ENCODE data around the gene ARHGAP44. TPM values are rescaled to one million over a fixed set of nuclear protein-coding genes. Genes with fewer than 3 reads are reported as not detected.

Gene ARHGAP44, protein sequence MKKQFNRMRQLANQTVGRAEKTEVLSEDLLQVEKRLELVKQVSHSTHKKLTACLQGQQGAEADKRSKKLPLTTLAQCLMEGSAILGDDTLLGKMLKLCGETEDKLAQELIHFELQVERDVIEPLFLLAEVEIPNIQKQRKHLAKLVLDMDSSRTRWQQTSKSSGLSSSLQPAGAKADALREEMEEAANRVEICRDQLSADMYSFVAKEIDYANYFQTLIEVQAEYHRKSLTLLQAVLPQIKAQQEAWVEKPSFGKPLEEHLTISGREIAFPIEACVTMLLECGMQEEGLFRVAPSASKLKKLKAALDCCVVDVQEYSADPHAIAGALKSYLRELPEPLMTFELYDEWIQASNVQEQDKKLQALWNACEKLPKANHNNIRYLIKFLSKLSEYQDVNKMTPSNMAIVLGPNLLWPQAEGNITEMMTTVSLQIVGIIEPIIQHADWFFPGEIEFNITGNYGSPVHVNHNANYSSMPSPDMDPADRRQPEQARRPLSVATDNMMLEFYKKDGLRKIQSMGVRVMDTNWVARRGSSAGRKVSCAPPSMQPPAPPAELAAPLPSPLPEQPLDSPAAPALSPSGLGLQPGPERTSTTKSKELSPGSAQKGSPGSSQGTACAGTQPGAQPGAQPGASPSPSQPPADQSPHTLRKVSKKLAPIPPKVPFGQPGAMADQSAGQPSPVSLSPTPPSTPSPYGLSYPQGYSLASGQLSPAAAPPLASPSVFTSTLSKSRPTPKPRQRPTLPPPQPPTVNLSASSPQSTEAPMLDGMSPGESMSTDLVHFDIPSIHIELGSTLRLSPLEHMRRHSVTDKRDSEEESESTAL
- total RNA-seq (2014; rRNA removed; shearing (Covaris generic)) (11.1 and 13.7 TPM in 2 replicates), total RNA-seq (2022) (19.9 and 20.4 TPM in 2 replicates), Bru-seq, nascent RNA (percentile 62 among the genes with signal in this experiment), BruChase-seq, experiment 1, labeled RNA remaining after a 6-hour chase (percentile 63 among the genes with signal in this experiment), BruChase-seq, experiment 2, labeled RNA remaining after a 2-hour chase (percentile 59 among the genes with signal in this experiment)
- long read RNA-seq, full-length matches to known transcripts = 4 of 11 reads
- long read RNA-seq, partial matches to known transcripts = 4 of 11 reads
- long read RNA-seq, other reads (novel, unspliced or antisense) = 3 of 11 reads

DNA sequence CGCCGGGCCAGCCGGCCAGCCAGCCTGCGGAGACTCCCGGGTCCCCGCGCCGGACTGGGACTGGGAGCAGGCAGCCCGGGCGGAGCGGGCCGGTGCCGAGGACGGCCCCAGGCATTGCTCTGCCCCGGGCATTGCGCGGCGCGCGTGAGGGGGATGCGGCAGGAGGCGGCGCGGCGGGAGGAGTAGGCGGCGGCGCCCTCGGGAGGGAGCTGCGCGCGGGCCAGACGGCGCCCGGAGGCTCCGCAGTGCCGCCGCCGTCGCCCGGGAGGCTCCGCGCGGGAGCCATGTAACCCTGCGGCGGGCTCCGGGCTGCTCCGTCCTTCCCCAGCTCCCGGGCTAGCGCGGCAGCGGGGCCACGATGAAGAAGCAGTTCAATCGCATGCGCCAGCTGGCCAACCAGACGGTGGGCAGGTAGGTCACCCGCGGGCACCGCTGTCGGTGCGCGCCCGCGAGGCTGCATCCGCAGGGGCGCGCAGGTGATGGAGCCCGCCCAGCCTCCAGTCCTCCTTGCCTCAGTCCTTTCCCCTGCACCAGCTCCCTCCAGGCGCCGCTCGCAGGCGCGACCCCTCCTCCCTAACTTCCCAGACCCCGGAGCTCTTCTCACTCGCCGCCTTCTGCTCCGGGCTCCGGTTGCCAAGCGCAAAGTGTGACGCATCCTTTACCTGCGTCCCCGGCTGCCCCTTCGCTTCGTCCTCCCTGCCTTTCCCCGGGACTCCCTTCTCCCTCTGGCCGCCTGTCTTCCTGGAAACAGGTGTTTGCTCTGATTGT is at the start of gene ARHGAP44:
Gene ARHGAP44, plus strand, starts transcription at position 18 of the 768 bp plus-strand sequence. Its CDS starts 341 bp downstream, at position 359.
- intact Hi-C loops (cut with micrococcal nuclease; ENCODE audit: unreplicated experiment) = loop anchor here (1.0 to 2.0 kb wide), 2 partner anchors 25 to 229 kb away; partner anchors contain the start of gene ELAC2
- DNase-seq (ENCODE audit: low spot score) = peak; percentile 43
- Histone ChIP-seq H3K4me1 (ENCODE audit: insufficient read depth, low read length, poor library complexity, severe bottlenecking) (peaks cover 13% of the 10 kb centered on the region), H3K4me3 (ENCODE audit: low read depth, low read length, poor library complexity, severe bottlenecking) (peak within 1 kb of the TSS; percentile 93), H3K4me2 (ENCODE audit: low read length) (peak within 1 kb of the TSS; percentile 58), H3K9me3 (ENCODE audit: low read length) (no peaks in the 10 kb centered on the region), H4K20me1 (ENCODE audit: insufficient read depth, low read length) (no peaks in the 10 kb centered on the region), H3K79me2 (ENCODE audit: insufficient read depth, low read depth, low read length) (peaks cover 13% of the 10 kb centered on the region; the same call in 1 of the 2 replicates), H3K36me3 (ENCODE audit: insufficient read depth, low read length) (no peaks in the 10 kb centered on the region), H2AFZ (ENCODE audit: low read length) (peak within 1 kb of the TSS; percentile 67), H3K9me2 (ENCODE audit: insufficient read depth, low read length) (no peaks in the 10 kb centered on the region), H3K27ac (ENCODE audit: low read depth, low read length, poor library complexity, severe bottlenecking) (no peak within 1 kb of the TSS)
- POLR2A ChIA-PET = interaction anchor here (0.6 kb wide), 1 partner anchor 215 kb away, joined by 3 read pairs; no protein-coding TSS in a partner anchor
- BruUV-seq (replicated peaks) = no TSS peak
- no peak for TF ChIP-seq EZH2phosphoT487 (IDR thresholded peaks at IDR 0.05; ENCODE audit: borderline replicate concordance, low read depth, low read length)
- TF ChIP-seq, protein P1, sequence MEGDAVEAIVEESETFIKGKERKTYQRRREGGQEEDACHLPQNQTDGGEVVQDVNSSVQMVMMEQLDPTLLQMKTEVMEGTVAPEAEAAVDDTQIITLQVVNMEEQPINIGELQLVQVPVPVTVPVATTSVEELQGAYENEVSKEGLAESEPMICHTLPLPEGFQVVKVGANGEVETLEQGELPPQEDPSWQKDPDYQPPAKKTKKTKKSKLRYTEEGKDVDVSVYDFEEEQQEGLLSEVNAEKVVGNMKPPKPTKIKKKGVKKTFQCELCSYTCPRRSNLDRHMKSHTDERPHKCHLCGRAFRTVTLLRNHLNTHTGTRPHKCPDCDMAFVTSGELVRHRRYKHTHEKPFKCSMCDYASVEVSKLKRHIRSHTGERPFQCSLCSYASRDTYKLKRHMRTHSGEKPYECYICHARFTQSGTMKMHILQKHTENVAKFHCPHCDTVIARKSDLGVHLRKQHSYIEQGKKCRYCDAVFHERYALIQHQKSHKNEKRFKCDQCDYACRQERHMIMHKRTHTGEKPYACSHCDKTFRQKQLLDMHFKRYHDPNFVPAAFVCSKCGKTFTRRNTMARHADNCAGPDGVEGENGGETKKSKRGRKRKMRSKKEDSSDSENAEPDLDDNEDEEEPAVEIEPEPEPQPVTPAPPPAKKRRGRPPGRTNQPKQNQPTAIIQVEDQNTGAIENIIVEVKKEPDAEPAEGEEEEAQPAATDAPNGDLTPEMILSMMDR (conservative IDR thresholded peaks at IDR 0.05; ENCODE audit: low read length) = no peak
- CTCF ChIA-PET (ENCODE audit: unreplicated experiment) = interaction anchor here (1.0 kb wide), 1 partner anchor 23 kb away, joined by 3 read pairs; no protein-coding TSS in a partner anchor

DNA sequence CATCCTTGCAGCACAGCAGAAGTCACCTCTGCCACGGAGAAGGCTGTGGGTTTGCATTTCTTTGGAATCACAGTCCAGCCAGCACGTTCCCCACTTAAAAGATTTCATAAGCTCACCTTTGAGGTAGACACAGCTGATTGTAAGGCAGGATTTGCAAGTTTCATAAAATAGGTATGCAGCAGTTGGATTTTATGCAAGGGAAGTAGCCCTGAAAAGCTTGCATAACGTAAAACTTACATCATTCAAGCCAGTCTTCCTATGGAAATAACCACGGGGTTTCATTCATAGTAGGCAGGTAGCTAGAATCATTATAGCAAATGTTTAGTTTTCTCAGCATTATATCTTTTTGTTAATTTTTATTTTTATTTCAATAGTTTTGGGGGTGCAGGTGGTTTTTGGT is 49.8 kb upstream of the ARHGAP44 start:
- Histone ChIP-seq H4K20me1 (ENCODE audit: insufficient read depth, low read length) (no peaks in the 10 kb centered on the region), H3K4me3 (ENCODE audit: low read depth, low read length, poor library complexity, severe bottlenecking) (no peak overlapping the region), H3K9me2 (ENCODE audit: insufficient read depth, low read length) (no peaks in the 10 kb centered on the region), H2AFZ (ENCODE audit: low read length) (no peak overlapping the region), H3K9me3 (ENCODE audit: low read length) (no peaks in the 10 kb centered on the region), H3K4me2 (ENCODE audit: low read length) (no peak overlapping the region), H3K27ac (ENCODE audit: low read depth, low read length, poor library complexity, severe bottlenecking) (no peak overlapping the region), H3K79me2 (ENCODE audit: insufficient read depth, low read depth, low read length) (no peaks in the 10 kb centered on the region), H3K4me1 (ENCODE audit: insufficient read depth, low read length, poor library complexity, severe bottlenecking) (no peaks in the 10 kb centered on the region), H3K36me3 (ENCODE audit: insufficient read depth, low read length) (no peaks in the 10 kb centered on the region)
- no peak for DNase-seq (ENCODE audit: low spot score)
- ChIA-PET POLR2A (no interaction called here), CTCF (ENCODE audit: unreplicated experiment) (no interaction called here)
- TF ChIP-seq EZH2phosphoT487 (IDR thresholded peaks at IDR 0.05; ENCODE audit: borderline replicate concordance, low read depth, low read length) = no peak
- TF ChIP-seq, protein P1 (conservative IDR thresholded peaks at IDR 0.05; ENCODE audit: low read length) = no peak
- intact Hi-C loops (cut with micrococcal nuclease; ENCODE audit: unreplicated experiment) = no loop called here
- BruUV-seq (replicated peaks) = no TSS peak

Data from OCI-LY7 (cell line).